Measurements from ENCODE around the gene LLCFC1.
A peak's percentile ranks its signal among the peaks of the same experiment; 100 is the strongest.

The LLCFC1 gene

GRCh38 chr7:142908921-142909890 lies 30.1 kb upstream of the LLCFC1 start:
- DNase-seq (ENCODE audit: low spot score) (no peak), ATAC-seq (ENCODE audit: low read depth) (peak; percentile 67)
- H3K9me3 ChIP-seq (ENCODE audit: severe bottlenecking), result peaks cover 5% of the 10 kb centered on the region
- no peaks in the 10 kb centered on the region for H3K36me3 ChIP-seq (ENCODE audit: low read depth)
- H3K4me1 ChIP-seq (ENCODE audit: insufficient read depth, poor library complexity, severe bottlenecking), result no peaks in the 10 kb centered on the region
- H3K27me3 ChIP-seq (ENCODE audit: insufficient read depth, poor library complexity, severe bottlenecking), result no peaks in the 10 kb centered on the region
- H3K4me3 ChIP-seq (ENCODE audit: severe bottlenecking), result no peak overlapping the region
- no peak overlapping the region for H3K27ac ChIP-seq (ENCODE audit: poor library complexity, severe bottlenecking)
- TF ChIP-seq, protein P1, sequence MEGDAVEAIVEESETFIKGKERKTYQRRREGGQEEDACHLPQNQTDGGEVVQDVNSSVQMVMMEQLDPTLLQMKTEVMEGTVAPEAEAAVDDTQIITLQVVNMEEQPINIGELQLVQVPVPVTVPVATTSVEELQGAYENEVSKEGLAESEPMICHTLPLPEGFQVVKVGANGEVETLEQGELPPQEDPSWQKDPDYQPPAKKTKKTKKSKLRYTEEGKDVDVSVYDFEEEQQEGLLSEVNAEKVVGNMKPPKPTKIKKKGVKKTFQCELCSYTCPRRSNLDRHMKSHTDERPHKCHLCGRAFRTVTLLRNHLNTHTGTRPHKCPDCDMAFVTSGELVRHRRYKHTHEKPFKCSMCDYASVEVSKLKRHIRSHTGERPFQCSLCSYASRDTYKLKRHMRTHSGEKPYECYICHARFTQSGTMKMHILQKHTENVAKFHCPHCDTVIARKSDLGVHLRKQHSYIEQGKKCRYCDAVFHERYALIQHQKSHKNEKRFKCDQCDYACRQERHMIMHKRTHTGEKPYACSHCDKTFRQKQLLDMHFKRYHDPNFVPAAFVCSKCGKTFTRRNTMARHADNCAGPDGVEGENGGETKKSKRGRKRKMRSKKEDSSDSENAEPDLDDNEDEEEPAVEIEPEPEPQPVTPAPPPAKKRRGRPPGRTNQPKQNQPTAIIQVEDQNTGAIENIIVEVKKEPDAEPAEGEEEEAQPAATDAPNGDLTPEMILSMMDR (IDR thresholded peaks at IDR 0.05; ENCODE audit: poor library complexity, severe bottlenecking), result peak; percentile 38

- no peaks in the 10 kb centered on the region for H3K36me3 ChIP-seq (ENCODE audit: low read depth)
These were observed 29.3 kb upstream of the LLCFC1 start for GRCh38 chr7:142910031-142910433.

DNA sequence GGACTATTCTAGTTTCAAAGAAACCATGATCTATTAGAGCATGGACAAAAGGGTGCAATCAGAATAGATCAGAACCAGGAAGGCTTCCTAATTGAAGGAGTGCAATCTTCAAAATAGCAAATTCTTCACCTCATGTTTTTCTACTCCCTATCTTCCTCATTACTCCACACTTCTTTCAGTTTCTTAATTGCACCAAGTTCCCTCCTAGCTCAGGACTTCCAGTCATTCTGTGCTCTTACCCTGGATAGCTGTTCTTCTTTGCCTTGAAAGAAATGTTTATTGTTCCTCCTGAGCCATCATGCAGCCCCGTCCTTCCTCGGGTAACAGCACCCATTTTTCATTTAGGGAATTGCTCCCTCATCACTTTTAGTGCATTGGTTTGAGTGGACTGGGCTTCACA lies 28.8 kb upstream of the LLCFC1 start:
- H3K27me3 ChIP-seq (ENCODE audit: insufficient read depth, poor library complexity, severe bottlenecking), result no peaks in the 10 kb centered on the region
- no peak for ATAC-seq (ENCODE audit: low read depth)
- H3K36me3 ChIP-seq (ENCODE audit: low read depth), result no peaks in the 10 kb centered on the region
- no peak overlapping the region for H3K4me3 ChIP-seq (ENCODE audit: severe bottlenecking)
- no peaks in the 10 kb centered on the region for H3K4me1 ChIP-seq (ENCODE audit: insufficient read depth, poor library complexity, severe bottlenecking)
- H3K27ac ChIP-seq (ENCODE audit: poor library complexity, severe bottlenecking), result no peak overlapping the region
- TF ChIP-seq, protein P1 (IDR thresholded peaks at IDR 0.05; ENCODE audit: poor library complexity, severe bottlenecking), result no peak
- no peak for DNase-seq (ENCODE audit: low spot score)
- peaks cover 5% of the 10 kb centered on the region for H3K9me3 ChIP-seq (ENCODE audit: severe bottlenecking)

More at GRCh38 chr7:142910031-142910433, 29.3 kb upstream of the LLCFC1 start:
- no peak overlapping the region for H3K4me3 ChIP-seq (ENCODE audit: severe bottlenecking)
- H3K27me3 ChIP-seq (ENCODE audit: insufficient read depth, poor library complexity, severe bottlenecking), result no peaks in the 10 kb centered on the region
- H3K27ac ChIP-seq (ENCODE audit: poor library complexity, severe bottlenecking), result no peak overlapping the region
- TF ChIP-seq, protein P1 (IDR thresholded peaks at IDR 0.05; ENCODE audit: poor library complexity, severe bottlenecking), result peak; percentile 2
- H3K9me3 ChIP-seq (ENCODE audit: severe bottlenecking), result peaks cover 5% of the 10 kb centered on the region
- ATAC-seq (ENCODE audit: low read depth) (0 out of 3 replicates have a peak, but pooled peaks have one; percentile 27), DNase-seq (ENCODE audit: low spot score) (no peak)
- H3K4me1 ChIP-seq (ENCODE audit: insufficient read depth, poor library complexity, severe bottlenecking), result no peaks in the 10 kb centered on the region

DNA sequence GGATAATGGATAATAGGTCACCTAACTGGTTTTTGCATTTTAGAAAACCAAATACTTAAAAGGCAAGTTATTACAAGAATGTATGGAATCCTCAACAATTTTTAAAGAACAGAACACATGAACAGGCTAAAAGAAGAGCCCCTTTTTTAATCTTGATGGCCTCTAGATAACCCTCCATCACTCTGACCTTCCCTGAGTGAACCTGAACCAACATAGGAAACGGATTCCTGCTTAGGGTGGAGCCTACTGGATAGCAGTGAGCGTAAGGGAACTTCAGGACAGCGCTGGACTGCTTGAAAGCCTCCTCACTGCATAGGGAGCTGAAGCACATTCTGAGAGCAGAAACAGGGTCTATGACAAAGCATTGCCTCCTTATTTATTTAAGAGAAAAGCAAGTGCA lies 26.2 kb upstream of the LLCFC1 start:
- Histone ChIP-seq H3K27me3 (ENCODE audit: insufficient read depth, poor library complexity, severe bottlenecking) (peaks cover 2% of the 10 kb centered on the region), H3K36me3 (ENCODE audit: low read depth) (no peaks in the 10 kb centered on the region), H3K27ac (ENCODE audit: poor library complexity, severe bottlenecking) (no peak overlapping the region), H3K4me1 (ENCODE audit: insufficient read depth, poor library complexity, severe bottlenecking) (no peaks in the 10 kb centered on the region), H3K9me3 (ENCODE audit: severe bottlenecking) (peaks cover 2% of the 10 kb centered on the region), H3K4me3 (ENCODE audit: severe bottlenecking) (no peak overlapping the region)
- no peak for ATAC-seq (ENCODE audit: low read depth)
- DNase-seq (ENCODE audit: low spot score), result no peak
- TF ChIP-seq, protein P1 (IDR thresholded peaks at IDR 0.05; ENCODE audit: poor library complexity, severe bottlenecking), result no peak

DNA sequence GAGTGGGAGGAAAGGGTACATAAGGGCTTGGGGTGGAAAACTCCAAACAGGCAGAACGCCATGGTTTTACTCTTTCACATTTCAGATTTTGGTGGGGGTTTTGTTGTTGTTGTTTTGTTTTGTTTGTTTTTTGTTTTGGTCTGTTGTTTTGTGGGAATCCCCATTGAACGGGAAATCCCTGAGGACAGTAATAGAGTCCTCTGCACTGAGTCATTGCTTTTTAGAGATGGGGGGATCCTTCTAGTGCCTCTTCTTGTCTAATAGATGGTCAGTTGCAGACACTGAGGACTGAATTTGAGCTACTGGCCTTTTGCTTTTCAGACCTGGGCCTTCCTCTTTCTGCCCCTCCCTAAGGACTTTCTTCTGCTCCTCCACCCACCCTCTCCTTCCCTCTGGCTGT lies 25.7 kb upstream of the LLCFC1 start:
- no peaks in the 10 kb centered on the region for H3K36me3 ChIP-seq (ENCODE audit: low read depth)
- no peaks in the 10 kb centered on the region for H3K4me1 ChIP-seq (ENCODE audit: insufficient read depth, poor library complexity, severe bottlenecking)
- no peak for ATAC-seq (ENCODE audit: low read depth)
- no peak overlapping the region for H3K27ac ChIP-seq (ENCODE audit: poor library complexity, severe bottlenecking)
- H3K27me3 ChIP-seq (ENCODE audit: insufficient read depth, poor library complexity, severe bottlenecking), result peaks cover 5% of the 10 kb centered on the region
- TF ChIP-seq, protein P1 (IDR thresholded peaks at IDR 0.05; ENCODE audit: poor library complexity, severe bottlenecking), result no peak
- H3K4me3 ChIP-seq (ENCODE audit: severe bottlenecking), result no peak overlapping the region
- peaks cover 2% of the 10 kb centered on the region for H3K9me3 ChIP-seq (ENCODE audit: severe bottlenecking)
- DNase-seq (ENCODE audit: low spot score), result no peak

Measured in RWPE2 (cell line).